Measurements from ENCODE around the gene MGAT2. TPM values are rescaled to one million over a fixed set of nuclear protein-coding genes. Genes with fewer than 3 reads are reported as not detected.

The MGAT2 gene
- total and polyA plus RNA-seq, 3 donors from 2014 or later: 58.3 to 89.1 (median 88.8) TPM

GRCh38 chr14:49623941-49624839 is 3.6 kb downstream of the MGAT2 start:
- Histone ChIP-seq H3K4me3 (peak overlapping the region in 1 of 2 donors; percentile 8), H3K4me1 (peaks cover 25% of the 10 kb centered on the region), H3K27ac (peak overlapping the region; percentile 31 to 42), H3K9me3 (no peaks in the 10 kb centered on the region), H3K27me3 (no peaks in the 10 kb centered on the region), H3K36me3 (ENCODE audit: low read depth, missing control alignments) (no peaks in the 10 kb centered on the region)
- TF ChIP-seq CTCF (IDR thresholded peaks at IDR 0.05) (no peak), POLR2A (IDR thresholded peaks at IDR 0.05) (no peak)
- DNase-seq: no peak
- 61 to 62% methylated on average over 6 of the region's 6 CpGs for WGBS, 2 donors
- intact Hi-C loops (cut with DNase I; ENCODE audit: low total_unique reads): no loop called here

- peak overlapping the region; percentile 95 to 99 for H3K4me3 ChIP-seq
- H3K4me1 ChIP-seq: peaks cover 19% of the 10 kb centered on the region
- intact Hi-C loops (cut with DNase I; ENCODE audit: low total_unique reads): loop anchor here (5.0 kb wide), 1 partner anchor 133 kb away; the partner anchor contains the start of gene KLHDC2
- H3K9me3 ChIP-seq: no peaks in the 10 kb centered on the region
- TF ChIP-seq CTCF (IDR thresholded peaks at IDR 0.05) (peak; percentile 75 to 85 (median 78)), POLR2A (IDR thresholded peaks at IDR 0.05) (no peak)
- peak; percentile 95 for DNase-seq
- H3K27ac ChIP-seq: peak overlapping the region; percentile 96
- 0% methylated on average over 12 to 76 of the region's 101 CpGs for WGBS, 2 donors
- no peaks in the 10 kb centered on the region for H3K36me3 ChIP-seq (ENCODE audit: low read depth, missing control alignments)
- H3K27me3 ChIP-seq: no peaks in the 10 kb centered on the region
These were observed 13.3 kb downstream of the MGAT2 start for GRCh38 chr14:49633640-49634546.

GRCh38 chr14:49634547-49635334 is 14.1 kb downstream of the MGAT2 start, which contains the start of gene DNAAF2:
Gene DNAAF2, minus strand, starts transcription at chr14:49635244. Its CDS starts 95 bp downstream, at chr14:49635149.
- H3K9me3 ChIP-seq: no peaks in the 10 kb centered on the region
- peak within 1 kb of the TSS; percentile 96 for H3K27ac ChIP-seq
- no peaks in the 10 kb centered on the region for H3K27me3 ChIP-seq
- peak within 1 kb of the TSS; percentile 95 to 99 for H3K4me3 ChIP-seq
- intact Hi-C loops (cut with DNase I; ENCODE audit: low total_unique reads): loop anchor here (5.0 kb wide), 1 partner anchor 133 kb away; the partner anchor contains the start of gene KLHDC2
- TF ChIP-seq POLR2A (IDR thresholded peaks at IDR 0.05) (no peak), CTCF (IDR thresholded peaks at IDR 0.05) (no peak)
- H3K36me3 ChIP-seq (ENCODE audit: low read depth, missing control alignments): no peaks in the 10 kb centered on the region
- peak; percentile 80 for DNase-seq
- 0% methylated on average over 19 to 30 of the region's 80 CpGs for WGBS, 2 donors
- peaks cover 19% of the 10 kb centered on the region for H3K4me1 ChIP-seq

DNA sequence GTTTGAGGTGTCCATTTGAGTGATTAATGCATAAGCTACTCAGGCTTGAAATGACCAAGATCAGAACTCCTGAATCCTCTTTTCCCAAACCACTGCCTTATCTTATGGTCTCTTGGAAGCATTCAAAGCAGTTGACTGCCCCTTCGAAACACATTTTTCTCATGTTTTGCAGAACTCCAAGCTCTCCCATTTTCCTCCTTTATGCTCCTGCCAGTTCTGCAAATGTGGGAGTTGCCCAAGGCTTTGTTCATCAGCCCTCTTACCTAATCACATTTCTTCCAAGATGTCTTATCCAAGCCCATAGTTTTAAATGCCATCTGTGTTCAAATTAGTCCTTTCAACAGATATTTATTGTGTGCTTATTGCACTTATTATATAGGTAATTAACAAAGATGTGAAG is 16.3 kb downstream of the MGAT2 start:
- DNase-seq: no peak
- WGBS, 2 donors: 41 to 75% methylated on average over 1 of the region's 1 CpG
- no peak for TF ChIP-seq CTCF (IDR thresholded peaks at IDR 0.05)
- no peak for TF ChIP-seq POLR2A (IDR thresholded peaks at IDR 0.05)

More for the DNA sequence above, 16.3 kb downstream of the MGAT2 start:
- H3K27ac ChIP-seq: no peak overlapping the region
- H3K4me3 ChIP-seq: no peak overlapping the region
- H3K9me3 ChIP-seq: no peaks in the 10 kb centered on the region
- no peaks in the 10 kb centered on the region for H3K36me3 ChIP-seq (ENCODE audit: low read depth, missing control alignments)
- H3K4me1 ChIP-seq: peaks cover 25% of the 10 kb centered on the region
- no peaks in the 10 kb centered on the region for H3K27me3 ChIP-seq
- intact Hi-C loops (cut with DNase I; ENCODE audit: low total_unique reads): no loop called here

Measured in testis (tissue), 3 donors.